GM12878 (cell line): ENCODE measurements around the gene ABR. TPM values are rescaled to one million over a fixed set of nuclear protein-coding genes. Genes with fewer than 3 reads are reported as not detected.
A peak's percentile ranks its signal among the peaks of the same experiment; 100 is the strongest.

Experiments used
- ATF2 ChIP-seq: IDR thresholded peaks from 2 replicates; pipeline ENCODE4 v1.6.1; 2012; ENCODE audit warnings: low read length, inconsistent platforms
- BACH1 ChIP-seq: fragments of 450-650 bp; IDR thresholded peaks from 2 replicates; pipeline ENCODE4 v1.6.1; 2017; ENCODE audit warnings: mild to moderate bottlenecking, borderline replicate concordance
- CBX5 ChIP-seq: sonication (generic); IDR thresholded peaks from 2 replicates; pipeline ENCODE4 v1.6.1; 2016; ENCODE audit warnings: low read depth, moderate library complexity, mild to moderate bottlenecking, inconsistent platforms
- E4F1 ChIP-seq: fragments of 450-650 bp; IDR thresholded peaks from 2 replicates; pipeline ENCODE4 v1.6.1; 2018; ENCODE audit warnings: borderline replicate concordance, mild to moderate bottlenecking; ENCODE audit not compliant: partially characterized antibody
- EED ChIP-seq: sonication (generic); IDR thresholded peaks from 2 replicates; pipeline ENCODE4 v1.6.1; 2016; ENCODE audit warnings: antibody characterized with exemption, low read depth
- EGR1 ChIP-seq, 2 experiments: IDR thresholded peaks; 1 replicate in 1 of 2; 2 replicates in 1 of 2; pipeline ENCODE4 v1.6.1; 2011 to 2012; ENCODE audit warnings: low read depth in 2 of 2, low read length in 2 of 2, borderline replicate concordance in 1 of 2, mild to moderate bottlenecking in 1 of 2, moderate library complexity in 1 of 2
- EZH2 ChIP-seq: IDR thresholded peaks from 2 replicates; pipeline ENCODE4 v1.6.1; 2012; ENCODE audit warnings: low read depth, mild to moderate bottlenecking, control low read depth, inconsistent platforms, low read length, borderline replicate concordance; ENCODE audit not compliant: control insufficient read depth
- FOXM1 ChIP-seq: IDR thresholded peaks from 2 replicates; pipeline ENCODE4 v1.6.1; 2012; ENCODE audit warnings: low read depth, mild to moderate bottlenecking, inconsistent platforms, low read length, moderate library complexity
- HDAC2 ChIP-seq: fragments of 200-600 bp; sonication (generic); IDR thresholded peaks from 2 replicates; pipeline ENCODE4 v1.6.1; 2017
- IKZF1 ChIP-seq: fragments of 450-650 bp; conservative IDR thresholded peaks from 2 replicates; pipeline ENCODE4 v1.6.1; 2017; ENCODE audit warnings: antibody characterized with exemption, mild to moderate bottlenecking
- JUND ChIP-seq: IDR thresholded peaks from 2 replicates; pipeline ENCODE4 v1.6.1; 2012; ENCODE audit warnings: low read depth, mild to moderate bottlenecking, low read length, improper control_type of control experiment, moderate library complexity
- KDM1A ChIP-seq: fragments of 200-600 bp; sonication (generic); IDR thresholded peaks from 2 replicates; pipeline ENCODE4 v1.6.1; 2016; ENCODE audit warnings: borderline replicate concordance
- MXI1 ChIP-seq: fragments of 150-350 bp; IDR thresholded peaks from 2 replicates; pipeline ENCODE4 v1.6.1; 2011; ENCODE audit warnings: low read depth, mild to moderate bottlenecking, inconsistent platforms, low read length, improper control_type of control experiment
- PML ChIP-seq: IDR thresholded peaks from 2 replicates; pipeline ENCODE4 v1.6.1; 2012; ENCODE audit warnings: low read length, inconsistent platforms
- RAD21 ChIP-seq: IDR thresholded peaks from 2 replicates; pipeline ENCODE4 v1.6.1; 2011; ENCODE audit warnings: mild to moderate bottlenecking, low read depth, low read length, moderate library complexity; ENCODE audit not compliant: insufficient read depth
- RCOR1 ChIP-seq: conservative IDR thresholded peaks from 2 replicates; pipeline ENCODE4 v1.6.1; 2012; ENCODE audit warnings: low read depth, low read length, improper control_type of control experiment
- RUNX3 ChIP-seq: IDR thresholded peaks from 2 replicates; pipeline ENCODE4 v1.6.1; 2012; ENCODE audit warnings: low read length, inconsistent platforms
- STAT3 ChIP-seq: IDR thresholded peaks from 2 replicates; pipeline ENCODE4 v1.6.1; 2011; ENCODE audit warnings: low read depth, low read length, improper control_type of control experiment
- ZBTB33 ChIP-seq: fragments of 450-650 bp; IDR thresholded peaks from 2 replicates; pipeline ENCODE4 v1.6.1; 2017; ENCODE audit warnings: mild to moderate bottlenecking
- ZBTB40 ChIP-seq: fragments of 450-650 bp; IDR thresholded peaks from 2 replicates; pipeline ENCODE4 v1.6.1; 2016; ENCODE audit warnings: mild to moderate bottlenecking, moderate library complexity, borderline replicate concordance
- ZZZ3 ChIP-seq: IDR thresholded peaks from 2 replicates; pipeline ENCODE4 v1.6.1; 2011; ENCODE audit warnings: low read depth; ENCODE audit not compliant: control insufficient read depth, insufficient read length
- polyA plus RNA-seq, 11 experiments: library from polyadenylated mRNA; depleted of rRNA in 4 of 11; unstranded in 6 of 11; stranded (reverse) in 5 of 11; fragments of >200 nt; fragmentation: Nextera tagmentation in 4 of 11; fragmentation: Illumina TruSeq in 1 of 11; extraction: Ambion mirVana in 4 of 11; extraction: Trizol in 1 of 11; gene quantifications; 1 replicate in 1 of 11; 2 replicates in 10 of 11; pipeline versions ENCODE4 v1.2.1 to v1.2.3, GENCODE V29; 2011 to 2016; ENCODE audit warnings: inconsistent platforms in 2 of 11, missing spikeins in 2 of 11, low read depth in 1 of 11
- total RNA-seq, 4 experiments: library from RNA; depleted of rRNA in 3 of 4; stranded (reverse); fragments of >200 nt in 3 of 4; fragmentation: Illumina TruSeq in 1 of 4; extraction: Trizol in 1 of 4; gene quantifications; 2 replicates each; pipeline versions ENCODE4 v1.2.1 to v1.2.3, GENCODE V29; 2013 to 2021

The ABR gene
- total and polyA plus RNA-seq, 10 of the 15 experiments (the other 5 are each of a cell fraction or from before 2014, with no cell fraction given), result 1.4 to 112 (median 30.0) TPM

- peak; percentile 92 for TF ChIP-seq RUNX3
- TF ChIP-seq RCOR1, result no peak
- TF ChIP-seq ATF2, result peak; percentile 92
- TF ChIP-seq KDM1A, result no peak
- TF ChIP-seq PML, result no peak
- TF ChIP-seq EED, result peak; percentile 98
- no peak for TF ChIP-seq STAT3
- no peak for TF ChIP-seq E4F1
- no peak; the same call in 1 of the 2 replicates for TF ChIP-seq ZBTB40
- TF ChIP-seq EZH2, result no peak
- no peak for TF ChIP-seq HDAC2
- TF ChIP-seq ZZZ3, result no peak
- TF ChIP-seq RAD21, result peak; percentile 21; the same call in 1 of the 2 replicates
- TF ChIP-seq ZBTB33, result no peak
- TF ChIP-seq CBX5, result peak; percentile 29; the same call in 1 of the 2 replicates
- TF ChIP-seq BACH1, result no peak
- peak; percentile 94 for TF ChIP-seq FOXM1
- peak in 1 of 2 experiments; percentile 98; a peak in 2 of 3 replicates for TF ChIP-seq EGR1 (IDR thresholded peaks at IDR 0.05; ENCODE audit: borderline replicate concordance in 1 of 2, low read depth in 2 of 2, low read length in 2 of 2)
- TF ChIP-seq MXI1, result 0 out of 2 replicates have a peak, but pooled peaks have one; percentile 52
- no peak for TF ChIP-seq JUND
- peak; percentile 88 for TF ChIP-seq IKZF1
Measured at GRCh38 chr17:1183171-1183873, 3.5 kb upstream of the ABR start (continued).
